ENCODE data around the gene ABCG8.

ABCG8 gene

GRCh38 chr2:43838560-43839267 lies at the start of gene ABCG8, which contains the start of gene ABCG5:
Gene ABCG8, plus strand, starts transcription at chr2:43838971. Its CDS starts 83 bp downstream, at chr2:43839054.
Gene ABCG5, minus strand, starts transcription at chr2:43838839. Its CDS starts 160 bp downstream, at chr2:43838679.
- Histone ChIP-seq H3K4me3 (no peak within 1 kb of the TSS), H3K27ac (no peak within 1 kb of the TSS)
- no peak for DNase-seq (ENCODE audit: low spot score)
- no peak for TF ChIP-seq CTCF (IDR thresholded peaks at IDR 0.05)

GRCh38 chr2:43790147-43790546 lies 48.6 kb upstream of the ABCG8 start:
- H3K4me3 ChIP-seq = no peak overlapping the region
- DNase-seq (ENCODE audit: low spot score) = no peak
- H3K27ac ChIP-seq = peak overlapping the region; percentile 34 to 44
- no peak for TF ChIP-seq CTCF (IDR thresholded peaks at IDR 0.05)

- H3K27ac ChIP-seq = peak overlapping the region in 1 of 2 donors; percentile 1
- DNase-seq (ENCODE audit: low spot score) = no peak
- no peak for TF ChIP-seq CTCF (IDR thresholded peaks at IDR 0.05)
These were observed 47.6 kb upstream of the ABCG8 start for GRCh38 chr2:43791035-43791765.

GRCh38 chr2:43792653-43793052 lies 46.1 kb upstream of the ABCG8 start:
- no peak overlapping the region for H3K4me3 ChIP-seq
- TF ChIP-seq CTCF (IDR thresholded peaks at IDR 0.05) = no peak
- H3K27ac ChIP-seq = no peak overlapping the region
- no peak for DNase-seq (ENCODE audit: low spot score)

More at GRCh38 chr2:43791035-43791765, 47.6 kb upstream of the ABCG8 start:
- no peak overlapping the region for H3K4me3 ChIP-seq

GRCh38 chr2:43794956-43795355 lies 43.8 kb upstream of the ABCG8 start:
- Histone ChIP-seq H3K4me3 (no peak overlapping the region), H3K27ac (no peak overlapping the region)
- no peak for TF ChIP-seq CTCF (IDR thresholded peaks at IDR 0.05)
- DNase-seq (ENCODE audit: low spot score) = no peak

- no peak for DNase-seq (ENCODE audit: low spot score)
- no peak overlapping the region for H3K27ac ChIP-seq
- no peak for TF ChIP-seq CTCF (IDR thresholded peaks at IDR 0.05)
- no peak overlapping the region for H3K4me3 ChIP-seq
These were observed 42.6 kb upstream of the ABCG8 start for GRCh38 chr2:43796206-43796605.

Data from coronary artery (tissue), 2 donors.